Astrocyte of the hippocampus (primary cell): Measurements from ENCODE around the gene MAP1S.

Experiments
- DNase-seq: peaks from one replicate; pipeline ENCODE4 v3.0.0; 2011; ENCODE audit warnings: low read depth, low spot score

MAP1S gene

GRCh38 chr19:17688853-17689595, 30.3 kb upstream of the MAP1S start:
- DNase-seq: no peak

DNA sequence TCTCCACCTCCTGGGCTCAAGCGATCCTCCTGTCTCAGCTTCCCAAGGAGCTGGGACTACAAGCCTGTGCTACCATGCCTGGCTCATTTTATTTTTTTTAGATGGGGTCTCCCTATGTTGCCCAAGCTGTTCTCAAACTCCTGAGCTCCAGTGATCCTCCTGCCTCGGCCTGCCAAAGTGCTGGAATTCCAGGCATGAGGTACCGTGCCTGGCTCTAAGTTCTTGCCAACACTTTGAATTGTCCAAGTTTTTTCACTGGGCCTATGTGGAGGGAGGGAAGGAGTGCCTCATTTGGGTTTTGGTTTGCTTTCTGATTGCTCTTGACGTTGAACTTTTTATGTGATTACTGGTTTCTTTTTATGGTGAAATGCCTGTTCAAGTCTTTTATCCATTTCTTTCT, 26.7 kb upstream of the MAP1S start:
- DNase-seq: no peak

DNA sequence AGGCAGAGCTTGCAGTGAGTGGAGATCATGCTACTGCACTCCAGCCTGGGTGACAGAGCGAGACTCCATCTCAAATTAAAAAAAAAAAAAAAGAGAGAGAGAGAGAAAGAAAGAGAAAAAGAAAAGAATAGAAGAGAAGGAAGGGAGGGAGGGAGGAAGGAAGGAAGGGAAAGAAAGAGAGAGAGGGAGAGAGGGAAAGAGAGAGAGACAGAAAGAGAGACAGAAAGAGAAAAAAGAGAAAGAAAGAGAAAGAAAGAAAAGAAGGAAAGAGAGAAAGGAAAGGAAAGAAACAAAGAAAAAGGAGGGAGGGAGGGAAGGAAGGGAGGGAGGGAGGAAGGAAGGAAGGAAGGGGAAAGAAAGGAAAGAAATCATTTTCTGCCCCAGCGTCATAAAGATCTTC, 24.1 kb upstream of the MAP1S start:
- DNase-seq: no peak

GRCh38 chr19:17703824-17704463, 15.3 kb upstream of the MAP1S start:
- no peak for DNase-seq

GRCh38 chr19:17706750-17707181, 12.5 kb upstream of the MAP1S start:
- peak; percentile 50 for DNase-seq

DNA sequence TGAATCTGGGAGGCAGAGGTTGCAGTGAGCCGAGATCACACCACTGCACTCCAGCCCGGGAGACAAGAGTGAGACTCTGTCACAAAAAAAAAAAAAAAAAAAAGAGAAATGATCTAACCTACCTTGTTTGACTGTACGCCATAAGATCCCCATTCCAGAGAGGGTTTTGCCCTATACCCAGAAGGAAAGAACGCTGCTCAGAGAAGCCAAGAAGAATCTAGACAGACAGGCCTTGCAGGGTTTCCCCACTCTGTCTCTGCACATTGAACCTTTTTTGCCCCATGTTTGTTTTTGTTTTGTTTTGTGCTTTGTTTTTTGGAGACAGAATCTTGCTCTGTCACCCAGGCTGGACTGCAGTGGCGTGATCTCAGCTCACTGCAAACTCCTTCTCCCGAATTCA, 7.4 kb upstream of the MAP1S start:
- no peak for DNase-seq

DNA sequence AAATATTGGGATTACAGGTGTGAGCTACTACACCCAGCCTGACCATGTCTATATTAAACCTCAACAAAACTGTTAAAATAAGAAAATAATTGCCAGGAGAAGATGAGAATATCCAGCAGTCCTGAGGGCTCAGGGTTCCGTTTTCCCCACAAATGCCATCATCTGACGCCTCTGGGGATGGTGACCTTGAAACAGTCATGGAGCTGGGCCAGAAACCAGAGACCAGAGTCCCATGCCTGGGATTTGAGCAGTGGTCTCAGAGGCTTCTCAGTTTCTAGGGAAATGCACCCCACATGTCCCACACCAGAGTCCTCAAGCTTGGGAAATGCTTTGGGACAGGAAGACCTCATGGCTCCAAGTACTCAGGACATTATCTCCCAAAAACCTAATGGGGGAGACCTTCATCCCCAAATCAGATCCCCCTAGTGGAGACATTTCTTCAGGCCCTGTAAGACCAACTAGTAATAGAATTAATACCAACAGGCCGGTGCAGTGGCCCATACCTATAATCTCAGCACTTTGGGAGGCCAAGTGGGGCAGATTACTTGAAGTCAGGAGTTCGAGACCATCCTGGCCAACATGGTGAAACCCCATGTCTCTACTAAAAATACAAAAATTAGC, 2.9 kb upstream of the MAP1S start:
- DNase-seq: no peak

GRCh38 chr19:17718550-17718946, 732 bp upstream of the MAP1S start:
- no peak for DNase-seq

DNA sequence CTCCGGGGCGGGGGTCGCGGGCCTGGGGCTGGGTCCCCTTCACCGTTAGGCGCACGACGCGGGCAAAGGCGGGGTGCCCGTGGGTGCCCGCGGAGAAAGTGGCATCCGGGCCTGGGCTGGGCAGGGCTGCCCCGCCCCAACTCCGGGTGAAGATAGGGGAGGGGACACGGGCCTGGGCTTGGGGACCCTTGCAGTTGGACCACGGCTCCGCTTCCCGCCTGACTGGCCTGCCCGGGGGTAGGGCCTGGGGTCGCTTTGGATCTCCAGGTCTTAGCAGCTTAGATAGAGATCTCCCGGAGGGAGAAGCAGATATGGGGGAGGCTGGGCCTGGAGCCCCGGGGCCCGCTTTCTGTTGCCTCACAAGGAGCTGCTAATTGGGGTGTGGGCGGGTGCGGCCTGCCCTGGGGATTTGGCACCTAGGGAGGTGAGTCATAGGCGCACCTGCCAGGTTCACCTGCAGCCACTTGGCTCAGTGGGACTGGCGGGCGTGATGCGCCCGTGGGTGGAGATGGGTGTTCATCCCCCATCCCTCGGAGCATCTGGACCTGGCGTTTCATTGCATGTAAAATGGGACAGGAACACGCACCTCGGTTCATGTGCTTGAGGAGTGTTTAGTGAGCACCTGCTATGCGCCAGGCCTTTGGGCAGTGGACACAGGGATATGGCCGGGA, 585 bp downstream of the MAP1S start:
- peak; percentile 21 for DNase-seq

GRCh38 chr19:17720440-17720839, 1.2 kb downstream of the MAP1S start:
- no peak for DNase-seq

DNA sequence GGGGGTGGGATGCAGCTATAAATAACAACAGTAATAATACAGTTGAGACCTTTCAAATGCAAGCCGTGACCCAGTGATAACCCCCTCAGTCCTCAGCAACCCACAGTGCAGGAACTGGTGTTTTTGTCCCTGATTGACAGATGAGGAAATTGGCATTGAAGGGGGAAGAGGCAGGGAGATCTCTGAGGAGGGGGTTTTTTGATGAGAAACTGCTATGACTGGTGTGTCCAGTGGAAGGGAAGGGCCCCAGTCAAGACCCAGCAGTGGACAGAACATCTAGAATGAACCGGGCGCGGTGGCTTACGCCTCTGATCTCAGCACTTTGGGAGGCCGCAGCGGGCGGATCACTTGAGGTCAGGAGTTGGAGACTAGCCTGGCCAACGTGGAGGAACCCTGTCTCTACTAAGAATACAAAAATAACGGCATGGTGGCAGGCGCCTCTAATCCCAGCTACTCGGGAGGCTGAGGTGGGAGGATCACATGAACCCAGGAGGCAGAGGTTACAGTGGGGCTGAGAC, 1.9 kb downstream of the MAP1S start:
- no peak for DNase-seq

- DNase-seq: no peak
These were observed 2.5 kb downstream of the MAP1S start for GRCh38 chr19:17721821-17722220.

GRCh38 chr19:17722655-17723240, 3.5 kb downstream of the MAP1S start:
- no peak for DNase-seq

GRCh38 chr19:17724655-17725054, 5.4 kb downstream of the MAP1S start:
- DNase-seq: no peak

- no peak for DNase-seq
These were observed 6.3 kb downstream of the MAP1S start for GRCh38 chr19:17725422-17726078.

DNA sequence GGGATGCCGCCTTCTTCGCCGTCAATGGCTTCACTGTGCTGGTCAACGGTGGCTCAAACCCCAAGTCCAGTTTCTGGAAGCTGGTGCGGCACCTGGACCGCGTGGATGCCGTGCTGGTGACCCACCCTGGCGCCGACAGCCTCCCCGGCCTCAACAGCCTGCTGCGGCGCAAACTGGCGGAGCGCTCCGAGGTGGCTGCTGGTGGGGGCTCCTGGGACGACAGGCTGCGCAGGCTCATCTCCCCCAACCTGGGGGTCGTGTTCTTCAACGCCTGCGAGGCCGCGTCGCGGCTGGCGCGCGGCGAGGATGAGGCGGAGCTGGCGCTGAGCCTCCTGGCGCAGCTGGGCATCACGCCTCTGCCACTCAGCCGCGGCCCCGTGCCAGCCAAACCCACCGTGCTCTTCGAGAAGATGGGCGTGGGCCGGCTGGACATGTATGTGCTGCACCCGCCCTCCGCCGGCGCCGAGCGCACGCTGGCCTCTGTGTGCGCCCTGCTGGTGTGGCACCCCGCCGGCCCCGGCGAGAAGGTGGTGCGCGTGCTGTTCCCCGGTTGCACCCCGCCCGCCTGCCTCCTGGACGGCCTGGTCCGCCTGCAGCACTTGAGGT, 7.0 kb downstream of the MAP1S start:
- DNase-seq: no peak

DNA sequence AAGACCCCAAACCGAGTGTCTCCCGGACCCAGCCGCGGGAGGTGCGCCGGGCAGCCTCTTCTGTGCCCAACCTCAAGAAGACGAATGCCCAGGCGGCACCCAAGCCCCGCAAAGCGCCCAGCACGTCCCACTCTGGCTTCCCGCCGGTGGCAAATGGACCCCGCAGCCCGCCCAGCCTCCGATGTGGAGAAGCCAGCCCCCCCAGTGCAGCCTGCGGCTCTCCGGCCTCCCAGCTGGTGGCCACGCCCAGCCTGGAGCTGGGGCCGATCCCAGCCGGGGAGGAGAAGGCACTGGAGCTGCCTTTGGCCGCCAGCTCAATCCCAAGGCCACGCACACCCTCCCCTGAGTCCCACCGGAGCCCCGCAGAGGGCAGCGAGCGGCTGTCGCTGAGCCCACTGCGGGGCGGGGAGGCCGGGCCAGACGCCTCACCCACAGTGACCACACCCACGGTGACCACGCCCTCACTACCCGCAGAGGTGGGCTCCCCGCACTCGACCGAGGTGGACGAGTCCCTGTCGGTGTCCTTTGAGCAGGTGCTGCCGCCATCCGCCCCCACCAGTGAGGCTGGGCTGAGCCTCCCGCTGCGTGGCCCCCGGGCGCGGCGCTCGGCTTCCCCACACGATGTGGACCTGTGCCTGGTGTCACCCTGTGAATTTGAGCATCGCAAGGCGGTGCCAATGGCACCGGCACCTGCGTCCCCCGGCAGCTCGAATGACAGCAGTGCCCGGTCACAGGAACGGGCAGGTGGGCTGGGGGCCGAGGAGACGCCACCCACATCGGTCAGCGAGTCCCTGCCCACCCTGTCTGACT, 7.9 kb downstream of the MAP1S start:
- no peak for DNase-seq

DNA sequence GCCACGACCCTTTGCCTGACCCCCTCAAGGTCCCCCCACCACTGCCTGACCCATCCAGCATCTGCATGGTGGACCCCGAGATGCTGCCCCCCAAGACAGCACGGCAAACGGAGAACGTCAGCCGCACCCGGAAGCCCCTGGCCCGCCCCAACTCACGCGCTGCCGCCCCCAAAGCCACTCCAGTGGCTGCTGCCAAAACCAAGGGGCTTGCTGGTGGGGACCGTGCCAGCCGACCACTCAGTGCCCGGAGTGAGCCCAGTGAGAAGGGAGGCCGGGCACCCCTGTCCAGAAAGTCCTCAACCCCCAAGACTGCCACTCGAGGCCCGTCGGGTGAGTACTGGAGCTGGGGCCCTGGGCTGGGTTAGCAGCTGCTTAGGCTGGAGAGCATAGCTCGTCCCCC, 8.6 kb downstream of the MAP1S start:
- DNase-seq: no peak

- DNase-seq: no peak
These were observed 13.8 kb downstream of the MAP1S start for GRCh38 chr19:17733127-17733526.

DNA sequence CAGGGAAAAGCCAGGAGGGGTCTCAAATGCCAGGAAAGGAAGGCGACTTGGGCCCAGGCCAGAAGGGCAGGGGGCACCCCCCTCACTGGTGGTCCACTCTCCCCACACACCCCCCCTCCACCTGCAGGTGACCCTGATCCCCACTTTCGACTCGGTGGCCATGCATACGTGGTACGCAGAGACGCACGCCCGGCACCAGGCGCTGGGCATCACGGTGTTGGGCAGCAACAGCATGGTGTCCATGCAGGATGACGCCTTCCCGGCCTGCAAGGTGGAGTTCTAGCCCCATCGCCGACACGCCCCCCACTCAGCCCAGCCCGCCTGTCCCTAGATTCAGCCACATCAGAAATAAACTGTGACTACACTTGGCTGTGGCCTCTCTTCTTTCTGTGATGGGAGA, 14.9 kb downstream of the MAP1S start:
- DNase-seq: no peak
